ENCODE results near the gene WDFY4. TPM values are rescaled to one million over a fixed set of nuclear protein-coding genes. Genes with fewer than 3 reads are reported as not detected.

The WDFY4 gene
- polyA plus RNA-seq, 1 experiment = not detected

DNA sequence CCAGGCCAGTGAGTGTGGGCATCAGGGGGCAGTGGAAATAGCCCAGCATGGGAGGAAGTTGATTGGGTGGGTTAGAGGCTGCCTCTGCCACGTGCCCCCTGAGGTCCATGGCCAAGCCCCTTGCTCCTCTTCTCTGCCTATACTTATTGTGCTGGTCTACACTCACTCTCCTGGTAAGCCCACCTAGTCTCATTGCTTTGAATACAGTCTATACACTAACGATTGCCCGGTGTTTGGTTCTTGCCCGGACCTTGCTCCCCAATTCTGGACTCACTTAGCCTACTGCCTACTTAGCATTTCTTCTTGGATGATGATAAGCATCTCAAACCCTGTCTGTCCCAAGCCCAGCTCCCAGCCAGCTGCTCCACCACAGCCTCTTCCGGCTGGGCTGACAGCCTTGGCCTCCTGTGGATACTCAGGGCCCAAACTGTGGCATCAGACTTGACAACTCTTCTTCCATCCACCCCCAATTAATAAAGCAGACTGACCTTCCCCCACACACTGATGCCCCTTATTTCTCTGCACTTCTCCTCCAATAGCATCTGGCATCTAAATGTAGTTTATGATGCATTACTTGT, 244.8 kb downstream of the WDFY4 start:
- DNase-seq (ENCODE audit: low read depth) = no peak
- Histone ChIP-seq H3K27me3 (ENCODE audit: control insufficient read depth, insufficient read depth, low read length) (peaks cover 3% of the 10 kb centered on the region; the same call in 1 of the 2 replicates), H3K4me3 (ENCODE audit: low read depth, low read length) (no peak overlapping the region), H3K36me3 (ENCODE audit: control insufficient read depth, insufficient read depth, low read length) (no peaks in the 10 kb centered on the region)
- CTCF ChIA-PET = no interaction called here
- POLR2A ChIA-PET = no interaction called here
- TF ChIP-seq, protein P1, sequence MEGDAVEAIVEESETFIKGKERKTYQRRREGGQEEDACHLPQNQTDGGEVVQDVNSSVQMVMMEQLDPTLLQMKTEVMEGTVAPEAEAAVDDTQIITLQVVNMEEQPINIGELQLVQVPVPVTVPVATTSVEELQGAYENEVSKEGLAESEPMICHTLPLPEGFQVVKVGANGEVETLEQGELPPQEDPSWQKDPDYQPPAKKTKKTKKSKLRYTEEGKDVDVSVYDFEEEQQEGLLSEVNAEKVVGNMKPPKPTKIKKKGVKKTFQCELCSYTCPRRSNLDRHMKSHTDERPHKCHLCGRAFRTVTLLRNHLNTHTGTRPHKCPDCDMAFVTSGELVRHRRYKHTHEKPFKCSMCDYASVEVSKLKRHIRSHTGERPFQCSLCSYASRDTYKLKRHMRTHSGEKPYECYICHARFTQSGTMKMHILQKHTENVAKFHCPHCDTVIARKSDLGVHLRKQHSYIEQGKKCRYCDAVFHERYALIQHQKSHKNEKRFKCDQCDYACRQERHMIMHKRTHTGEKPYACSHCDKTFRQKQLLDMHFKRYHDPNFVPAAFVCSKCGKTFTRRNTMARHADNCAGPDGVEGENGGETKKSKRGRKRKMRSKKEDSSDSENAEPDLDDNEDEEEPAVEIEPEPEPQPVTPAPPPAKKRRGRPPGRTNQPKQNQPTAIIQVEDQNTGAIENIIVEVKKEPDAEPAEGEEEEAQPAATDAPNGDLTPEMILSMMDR (IDR thresholded peaks at IDR 0.05; ENCODE audit: insufficient read depth, low read depth, low read length) = no peak

DNA sequence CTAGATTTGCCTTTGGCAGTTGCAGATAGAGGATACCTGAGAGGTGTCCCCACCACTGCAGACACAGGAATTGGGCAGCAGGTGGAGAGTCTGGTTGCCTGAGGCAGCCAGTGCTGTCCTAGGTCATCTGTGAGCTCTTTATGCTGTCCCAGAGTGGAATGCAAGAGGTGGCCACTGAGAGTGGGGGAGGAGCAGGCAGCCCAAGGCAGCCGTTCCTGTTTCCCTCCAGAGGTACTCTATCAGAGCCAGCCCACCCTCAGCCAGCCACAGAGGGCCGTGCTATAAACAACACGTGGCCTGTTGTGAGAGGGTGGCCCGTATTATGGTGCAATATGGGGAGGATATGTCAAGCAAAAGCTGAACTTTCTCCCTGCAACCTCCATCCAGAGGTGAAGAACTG, 246.5 kb downstream of the WDFY4 start:
- TF ChIP-seq, protein P1 (IDR thresholded peaks at IDR 0.05; ENCODE audit: insufficient read depth, low read depth, low read length) = no peak
- ChIA-PET POLR2A (no interaction called here), CTCF (no interaction called here)
- no peak for DNase-seq (ENCODE audit: low read depth)
- Histone ChIP-seq H3K27me3 (ENCODE audit: control insufficient read depth, insufficient read depth, low read length) (peaks cover 4% of the 10 kb centered on the region; the same call in 1 of the 2 replicates), H3K4me3 (ENCODE audit: low read depth, low read length) (no peak overlapping the region), H3K36me3 (ENCODE audit: control insufficient read depth, insufficient read depth, low read length) (no peaks in the 10 kb centered on the region)

DNA sequence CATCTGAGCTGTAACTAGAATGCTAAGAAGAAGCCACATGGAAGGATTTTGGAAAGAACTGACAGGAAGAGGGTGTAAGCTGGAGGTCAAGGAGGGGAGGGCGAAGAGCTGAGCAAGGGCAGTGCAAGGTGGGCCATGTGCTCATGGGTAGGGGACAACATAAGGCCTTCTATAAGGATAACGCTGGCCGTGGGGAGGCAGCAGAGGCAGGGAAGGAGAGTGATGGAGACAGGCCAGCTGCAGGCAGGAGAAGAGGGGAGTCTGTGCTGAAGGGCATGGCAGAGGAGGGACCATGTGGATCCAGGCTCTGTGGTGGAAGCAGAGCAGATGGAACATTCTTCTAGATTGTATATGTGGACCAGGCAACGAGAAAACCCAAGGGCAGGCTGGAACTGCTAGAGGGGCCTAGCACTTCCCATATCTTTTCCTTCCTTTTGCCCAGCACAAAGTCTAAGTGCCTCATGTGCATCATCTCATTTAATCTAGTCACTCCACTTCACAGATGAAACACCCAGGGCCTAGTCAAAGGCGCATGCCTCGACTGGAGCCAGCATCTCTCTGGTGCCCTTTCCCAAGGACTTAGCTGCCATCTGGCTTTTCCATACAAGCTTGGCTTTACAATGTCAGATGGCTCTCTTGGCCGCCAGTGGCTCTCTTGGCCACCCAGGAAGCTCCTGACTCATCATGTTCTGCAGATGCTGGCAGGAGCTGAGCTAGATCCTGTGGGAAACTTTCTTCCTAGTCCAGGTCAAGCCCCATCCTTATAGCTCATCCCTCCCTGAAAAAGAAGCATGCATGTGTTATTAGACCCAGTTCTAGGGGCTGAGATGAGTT, 248.4 kb downstream of the WDFY4 start:
- Histone ChIP-seq H3K36me3 (ENCODE audit: control insufficient read depth, insufficient read depth, low read length) (no peaks in the 10 kb centered on the region), H3K27me3 (ENCODE audit: control insufficient read depth, insufficient read depth, low read length) (peaks cover 2% of the 10 kb centered on the region; the same call in 1 of the 2 replicates), H3K4me3 (ENCODE audit: low read depth, low read length) (no peak overlapping the region)
- no peak for DNase-seq (ENCODE audit: low read depth)
- ChIA-PET POLR2A (no interaction called here), CTCF (no interaction called here)
- TF ChIP-seq, protein P1 (IDR thresholded peaks at IDR 0.05; ENCODE audit: insufficient read depth, low read depth, low read length) = no peak

DNA sequence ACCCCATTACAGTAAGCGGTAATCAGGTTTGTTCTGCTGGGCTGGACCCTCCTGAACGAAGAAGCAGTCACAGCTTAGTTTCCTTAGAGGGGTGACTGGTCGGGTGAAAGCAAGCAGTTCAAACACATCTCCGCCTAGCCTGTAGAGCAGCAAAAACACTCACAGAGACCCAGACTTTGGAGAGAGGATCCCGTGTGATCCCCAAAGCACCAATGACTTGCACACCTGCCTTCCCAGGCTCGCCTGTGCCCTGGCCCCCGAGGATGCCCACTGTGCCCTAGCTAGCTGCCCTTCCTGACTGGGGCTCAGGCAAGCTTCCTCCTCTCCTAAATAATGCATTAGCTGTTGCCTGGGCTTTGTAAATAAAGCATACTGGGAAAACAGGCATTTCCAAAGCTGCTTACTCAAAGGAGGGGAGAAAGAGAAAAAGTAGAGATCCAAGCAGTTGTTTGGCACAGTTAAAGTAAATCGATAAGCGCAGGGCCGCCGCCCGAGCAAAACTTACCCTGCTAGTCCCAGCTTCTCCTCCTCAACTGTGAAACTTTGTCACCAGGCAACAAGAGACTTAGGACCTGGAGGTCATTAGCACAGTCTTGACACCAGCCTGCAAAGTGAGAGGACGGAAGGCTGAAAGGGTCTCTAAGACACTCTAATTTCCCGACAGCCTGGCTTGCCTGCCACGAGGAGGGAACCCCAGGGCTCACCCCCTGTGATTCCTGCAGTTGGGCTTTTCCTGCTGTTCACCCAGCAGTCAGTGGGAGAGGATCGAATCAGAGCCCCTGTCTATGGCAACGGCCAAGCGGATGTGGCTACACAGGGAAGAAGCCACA, 250.2 kb downstream of the WDFY4 start:
- TF ChIP-seq, protein P1 (IDR thresholded peaks at IDR 0.05; ENCODE audit: insufficient read depth, low read depth, low read length) = no peak
- H3K4me3 ChIP-seq (ENCODE audit: low read depth, low read length) = no peak overlapping the region
- ChIA-PET POLR2A (no interaction called here), CTCF (no interaction called here)
- no peaks in the 10 kb centered on the region for H3K36me3 ChIP-seq (ENCODE audit: control insufficient read depth, insufficient read depth, low read length)
- no peak for DNase-seq (ENCODE audit: low read depth)
- H3K27me3 ChIP-seq (ENCODE audit: control insufficient read depth, insufficient read depth, low read length) = peaks cover 2% of the 10 kb centered on the region; the same call in 1 of the 2 replicates

DNA sequence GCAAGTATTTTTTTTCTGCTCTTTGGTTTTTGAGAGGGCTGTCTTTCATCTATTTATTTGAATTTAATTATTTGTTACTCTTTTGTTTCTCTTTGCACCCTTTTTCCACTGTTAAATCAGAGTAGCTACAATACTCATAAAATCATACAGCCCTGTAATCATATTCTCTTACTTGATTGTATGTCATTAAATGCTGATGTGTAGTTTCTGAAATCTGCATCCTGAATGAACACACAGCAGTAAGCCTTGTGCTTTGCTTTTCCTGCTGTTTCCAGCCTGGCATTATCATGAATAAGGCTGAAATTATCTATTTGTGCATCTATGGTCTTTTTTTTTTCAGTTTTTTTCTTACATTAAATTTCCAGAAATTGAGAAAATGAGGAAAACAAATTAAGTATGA, 250.9 kb downstream of the WDFY4 start:
- Histone ChIP-seq H3K4me3 (ENCODE audit: low read depth, low read length) (no peak overlapping the region), H3K36me3 (ENCODE audit: control insufficient read depth, insufficient read depth, low read length) (no peaks in the 10 kb centered on the region), H3K27me3 (ENCODE audit: control insufficient read depth, insufficient read depth, low read length) (peaks cover 2% of the 10 kb centered on the region; the same call in 1 of the 2 replicates)
- TF ChIP-seq, protein P1 (IDR thresholded peaks at IDR 0.05; ENCODE audit: insufficient read depth, low read depth, low read length) = no peak
- DNase-seq (ENCODE audit: low read depth) = no peak
- ChIA-PET CTCF (interaction anchor here (0.6 kb wide), 1 partner anchor 361 kb away, joined by 3 read pairs; no protein-coding TSS in a partner anchor), POLR2A (no interaction called here)
